ENCODE data around the gene CWF19L2. TPM values are rescaled to one million over a fixed set of nuclear protein-coding genes. Genes with fewer than 3 reads are reported as not detected.
"Not testable (repeated sequence)": the region's sequence is repeated elsewhere in the genome, so short reads cannot be mapped to it uniquely, and the experiment has no call there.

The CWF19L2 gene
- total RNA-seq, 4 donors from 2014 or later: 14.9 to 47.3 (median 26.7) TPM

DNA sequence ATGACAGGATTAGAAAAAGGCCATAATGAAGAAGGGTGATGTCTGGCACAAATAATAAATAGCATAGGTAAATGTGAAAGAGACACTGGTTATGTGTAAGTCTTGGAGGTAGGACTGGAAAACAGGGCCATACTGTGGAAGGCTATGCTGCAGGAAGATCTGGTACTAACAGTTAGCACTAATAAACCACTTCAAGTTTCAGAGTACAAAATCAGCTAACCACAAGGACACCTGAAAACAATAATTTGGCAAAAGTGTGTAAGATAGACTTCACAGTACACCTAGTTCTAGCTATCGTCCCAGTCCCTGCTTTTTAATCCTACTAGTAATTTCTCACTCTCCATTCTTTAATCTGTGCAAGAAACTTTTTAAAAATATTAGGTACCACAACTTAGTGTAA, 44.3 kb downstream of the CWF19L2 start:
- Histone ChIP-seq H3K9me3 (no peaks in the 10 kb centered on the region), H3K36me3 (peaks cover 0 to 92% of the 10 kb centered on the region in 2 donors), H3K27ac (no peak overlapping the region), H3K27me3 (no peaks in the 10 kb centered on the region), H3K4me1 (no peaks in the 10 kb centered on the region), H3K4me3 (no peak overlapping the region)
- WGBS, 2 donors (ENCODE audit: low coverage in 1 of 2): 72 to 77% methylated on average over 1 of the region's 1 CpG
- ATAC-seq: no peak
- TF ChIP-seq POLR2AphosphoS5 (IDR thresholded peaks at IDR 0.05) (no peak), POLR2A (IDR thresholded peaks at IDR 0.05) (no peak), EP300 (IDR thresholded peaks at IDR 0.05) (no peak)
- TF ChIP-seq, protein P1, sequence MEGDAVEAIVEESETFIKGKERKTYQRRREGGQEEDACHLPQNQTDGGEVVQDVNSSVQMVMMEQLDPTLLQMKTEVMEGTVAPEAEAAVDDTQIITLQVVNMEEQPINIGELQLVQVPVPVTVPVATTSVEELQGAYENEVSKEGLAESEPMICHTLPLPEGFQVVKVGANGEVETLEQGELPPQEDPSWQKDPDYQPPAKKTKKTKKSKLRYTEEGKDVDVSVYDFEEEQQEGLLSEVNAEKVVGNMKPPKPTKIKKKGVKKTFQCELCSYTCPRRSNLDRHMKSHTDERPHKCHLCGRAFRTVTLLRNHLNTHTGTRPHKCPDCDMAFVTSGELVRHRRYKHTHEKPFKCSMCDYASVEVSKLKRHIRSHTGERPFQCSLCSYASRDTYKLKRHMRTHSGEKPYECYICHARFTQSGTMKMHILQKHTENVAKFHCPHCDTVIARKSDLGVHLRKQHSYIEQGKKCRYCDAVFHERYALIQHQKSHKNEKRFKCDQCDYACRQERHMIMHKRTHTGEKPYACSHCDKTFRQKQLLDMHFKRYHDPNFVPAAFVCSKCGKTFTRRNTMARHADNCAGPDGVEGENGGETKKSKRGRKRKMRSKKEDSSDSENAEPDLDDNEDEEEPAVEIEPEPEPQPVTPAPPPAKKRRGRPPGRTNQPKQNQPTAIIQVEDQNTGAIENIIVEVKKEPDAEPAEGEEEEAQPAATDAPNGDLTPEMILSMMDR (IDR thresholded peaks at IDR 0.05): no peak

DNA sequence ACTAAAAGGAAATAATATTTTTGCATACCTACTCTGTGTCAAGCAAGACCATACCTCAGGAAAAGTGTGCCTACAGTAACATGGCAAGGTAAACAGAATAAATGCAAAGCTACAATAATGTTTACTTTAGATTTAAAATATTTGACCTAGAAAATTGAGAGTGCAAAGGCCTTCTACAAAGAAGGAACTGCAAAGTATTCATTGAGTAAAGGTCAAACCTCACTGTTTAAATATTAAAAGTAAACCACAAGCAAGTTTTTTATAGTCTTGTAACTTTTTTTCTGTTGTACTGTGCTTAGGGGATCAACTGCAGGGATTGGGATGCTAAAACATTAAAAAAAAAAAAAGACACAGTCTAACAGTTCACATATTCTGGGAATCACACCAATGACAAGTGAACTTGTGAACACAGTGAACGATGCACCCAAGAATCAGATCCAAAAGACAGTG, 48.8 kb downstream of the CWF19L2 start:
- peaks cover 0 to 67% of the 10 kb centered on the region in 2 donors for H3K36me3 ChIP-seq

DNA sequence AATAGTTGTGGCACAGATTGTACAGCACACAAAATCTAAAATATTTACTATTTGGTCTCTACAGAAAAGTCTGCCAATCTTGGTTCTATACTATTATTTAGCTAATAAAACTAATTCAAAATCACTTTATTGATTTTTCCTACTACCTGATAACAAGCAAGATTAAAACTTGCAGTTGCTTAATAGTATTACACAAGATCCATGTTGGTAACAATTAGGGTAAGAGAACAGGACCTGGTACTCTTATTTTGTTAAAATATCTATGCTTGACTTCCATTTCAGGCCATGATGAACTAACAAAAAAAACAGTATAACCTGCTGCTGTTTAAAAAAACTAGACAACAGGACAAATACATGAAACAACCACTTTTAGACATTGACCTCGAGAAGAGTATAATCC, 52.4 kb downstream of the CWF19L2 start:
- H3K27me3 ChIP-seq: no peaks in the 10 kb centered on the region
- no peak overlapping the region for H3K27ac ChIP-seq
- no peaks in the 10 kb centered on the region for H3K4me1 ChIP-seq
- H3K4me3 ChIP-seq: no peak overlapping the region
- no peak for ATAC-seq
- H3K9me3 ChIP-seq: no peaks in the 10 kb centered on the region
- TF ChIP-seq POLR2A (IDR thresholded peaks at IDR 0.05) (no peak), EP300 (IDR thresholded peaks at IDR 0.05) (no peak), POLR2AphosphoS5 (IDR thresholded peaks at IDR 0.05) (no peak)
- TF ChIP-seq, protein P1 (IDR thresholded peaks at IDR 0.05): no peak
- peaks cover 0 to 42% of the 10 kb centered on the region in 2 donors for H3K36me3 ChIP-seq
- WGBS, 2 donors (ENCODE audit: low coverage in 1 of 2): 78 to 100% methylated on average over 1 of the region's 1 CpG

More for the DNA sequence above, 48.8 kb downstream of the CWF19L2 start:
- Histone ChIP-seq H3K27ac (no peak overlapping the region), H3K4me3 (no peak overlapping the region), H3K27me3 (no peaks in the 10 kb centered on the region), H3K9me3 (no peaks in the 10 kb centered on the region), H3K4me1 (no peaks in the 10 kb centered on the region)
- WGBS, 2 donors (ENCODE audit: low coverage in 1 of 2): 63 to 69% methylated on average over 1 of the region's 1 CpG
- ATAC-seq: no peak
- TF ChIP-seq, protein P1 (IDR thresholded peaks at IDR 0.05): no peak
- TF ChIP-seq POLR2AphosphoS5 (IDR thresholded peaks at IDR 0.05) (no peak), EP300 (IDR thresholded peaks at IDR 0.05) (no peak), POLR2A (IDR thresholded peaks at IDR 0.05) (no peak)

DNA sequence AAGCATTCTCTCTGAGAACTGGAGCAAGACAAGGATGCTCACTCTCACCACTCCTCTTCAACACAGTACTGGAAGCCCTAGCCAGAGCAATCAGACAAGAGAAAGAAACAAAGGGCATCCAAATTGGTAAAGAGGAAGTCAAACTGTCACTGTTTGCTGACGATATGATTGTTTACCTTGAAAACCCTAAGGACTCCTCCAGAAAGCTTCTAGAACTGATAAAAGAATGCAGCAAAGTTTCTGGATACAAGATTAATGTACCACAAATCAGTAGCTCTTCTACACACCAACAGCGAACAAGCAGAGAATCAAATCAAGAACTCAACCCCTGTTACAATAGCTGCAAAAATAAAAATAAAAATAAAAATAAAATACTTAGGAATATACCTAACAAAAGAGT, 56.5 kb downstream of the CWF19L2 start:
- Histone ChIP-seq H3K36me3 (peaks cover 0 to 43% of the 10 kb centered on the region in 2 donors), H3K9me3 (peaks cover 0 to 10% (median 0%) of the 10 kb centered on the region in 3 donors)
- not testable (repeated sequence) for ATAC-seq, H3K4me1 ChIP-seq, H3K27me3 ChIP-seq, H3K4me3 ChIP-seq, H3K27ac ChIP-seq
- 84 to 95% methylated on average over 2 of the region's 2 CpGs for WGBS, 2 donors (ENCODE audit: low coverage in 1 of 2)

DNA sequence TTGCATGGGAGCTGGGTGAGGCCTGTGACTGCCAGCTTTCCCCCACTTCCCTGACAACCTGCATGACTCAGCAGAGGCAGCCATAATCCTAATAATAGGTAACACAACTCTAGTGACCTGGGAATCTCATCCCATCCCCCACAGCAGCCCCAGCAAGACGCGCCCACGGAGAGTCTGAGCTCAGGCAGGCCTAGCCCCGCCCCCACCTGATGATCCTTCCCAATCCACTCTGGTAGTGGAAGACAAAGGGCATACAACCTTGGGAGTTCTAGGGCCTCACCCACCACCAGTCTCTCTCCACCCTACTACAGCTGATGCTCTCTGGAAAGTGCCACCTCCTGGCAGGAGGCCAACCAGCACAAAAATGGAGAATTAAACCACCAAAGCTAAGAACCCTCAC, 60.3 kb downstream of the CWF19L2 start:
- WGBS, 2 donors (ENCODE audit: low coverage in 1 of 2): no CpG with 5 or more reads among the region's 4 CpGs
- H3K4me3 ChIP-seq: no peak overlapping the region
- H3K27ac ChIP-seq: no peak overlapping the region
- no peaks in the 10 kb centered on the region for H3K27me3 ChIP-seq
- TF ChIP-seq POLR2A (IDR thresholded peaks at IDR 0.05): no peak
- TF ChIP-seq POLR2AphosphoS5 (IDR thresholded peaks at IDR 0.05): no peak
- TF ChIP-seq, protein P1 (IDR thresholded peaks at IDR 0.05): no peak
- TF ChIP-seq EP300 (IDR thresholded peaks at IDR 0.05): no peak
- ATAC-seq: no peak
- H3K9me3 ChIP-seq: peaks cover 0 to 10% (median 0%) of the 10 kb centered on the region in 3 donors
- peaks cover 0 to 21% of the 10 kb centered on the region in 2 donors for H3K36me3 ChIP-seq
- H3K4me1 ChIP-seq: no peaks in the 10 kb centered on the region
